H9 (cell line): ENCODE data around the gene DSP. TPM values are rescaled to one million over a fixed set of nuclear protein-coding genes. Genes with fewer than 3 reads are reported as not detected.

Experiments used
- DNase-seq: peaks from one replicate; pipeline ENCODE4 v3.0.0-alpha.2; 2017
- H2AFZ ChIP-seq: one replicate; pipeline ENCODE4 v1.6.1; 2013; ENCODE audit warnings: mild to moderate bottlenecking, low read length, control low read depth, moderate library complexity
- H2AK5ac ChIP-seq: 2 replicates; pipeline ENCODE4 v1.6.1; 2013; ENCODE audit warnings: low read length, control low read depth, mixed read lengths; ENCODE audit not compliant: insufficient read length
- H2BK120ac ChIP-seq: one replicate; pipeline ENCODE4 v1.6.1; 2013; ENCODE audit warnings: low read depth, mild to moderate bottlenecking, low read length, control low read depth, inconsistent platforms; ENCODE audit not compliant: poor library complexity, severe bottlenecking
- H2BK12ac ChIP-seq: 2 replicates; pipeline ENCODE4 v1.6.1; 2013; ENCODE audit warnings: low read length, control low read depth, mixed read lengths, low read depth; ENCODE audit not compliant: insufficient read length
- H2BK15ac ChIP-seq: 2 replicates; pipeline ENCODE4 v1.6.1; 2013; ENCODE audit warnings: low read depth, low read length, control low read depth
- H2BK20ac ChIP-seq: one replicate; pipeline ENCODE4 v1.6.1; 2013; ENCODE audit warnings: low read depth, mild to moderate bottlenecking, low read length, control low read depth, inconsistent platforms; ENCODE audit not compliant: poor library complexity, severe bottlenecking
- H2BK5ac ChIP-seq: 2 replicates; pipeline ENCODE4 v1.6.1; 2013; ENCODE audit warnings: low read length, control low read depth, mixed read lengths; ENCODE audit not compliant: insufficient read length
- H3K14ac ChIP-seq: 2 replicates; pipeline ENCODE4 v1.6.1; 2013; ENCODE audit warnings: low read length, control low read depth; ENCODE audit not compliant: insufficient read depth
- H3K18ac ChIP-seq: 2 replicates; pipeline ENCODE4 v1.6.1; 2013; ENCODE audit warnings: low read depth, mild to moderate bottlenecking, mixed read lengths, low read length, control low read depth; ENCODE audit not compliant: insufficient read length
- H3K23ac ChIP-seq: 2 replicates; pipeline ENCODE4 v1.6.1; 2013; ENCODE audit warnings: low read length, control low read depth, mixed read lengths, low read depth; ENCODE audit not compliant: insufficient read length
- H3K23me2 ChIP-seq: 2 replicates; pipeline ENCODE4 v1.6.1; 2013; ENCODE audit warnings: low read depth, mild to moderate bottlenecking, mixed read lengths, low read length, control low read depth; ENCODE audit not compliant: insufficient read length, poor library complexity, severe bottlenecking
- H3K27ac ChIP-seq: 2 replicates; pipeline ENCODE4 v1.5.1; 2013; ENCODE audit warnings: low read length, control low read depth, mixed read lengths, low read depth; ENCODE audit not compliant: insufficient read length
- H3K27me3 ChIP-seq: 2 replicates; pipeline ENCODE4 v1.6.1; 2013; ENCODE audit warnings: low read length, control low read depth, inconsistent platforms; ENCODE audit not compliant: insufficient read depth
- H3K4ac ChIP-seq: 2 replicates; pipeline ENCODE4 v1.6.1; 2013; ENCODE audit warnings: low read depth, mild to moderate bottlenecking, control low read depth, inconsistent platforms, low read length, moderate library complexity
- H3K4me1 ChIP-seq: 2 replicates; pipeline ENCODE4 v1.6.1; 2013; ENCODE audit warnings: low read length, control low read depth, inconsistent platforms; ENCODE audit not compliant: insufficient read depth
- H3K4me2 ChIP-seq: 2 replicates; pipeline ENCODE4 v1.6.1; 2013; ENCODE audit warnings: low read length, control low read depth, mixed read lengths; ENCODE audit not compliant: insufficient read length, insufficient read depth
- H3K56ac ChIP-seq: 2 replicates; pipeline ENCODE4 v1.6.1; 2013; ENCODE audit warnings: low read depth, mild to moderate bottlenecking, mixed read lengths, low read length, control low read depth; ENCODE audit not compliant: insufficient read length
- H3K79me1 ChIP-seq: 2 replicates; pipeline ENCODE4 v1.6.1; 2013; ENCODE audit warnings: low read depth, mild to moderate bottlenecking, moderate library complexity, low read length, control low read depth, inconsistent platforms; ENCODE audit not compliant: insufficient read depth, poor library complexity, severe bottlenecking
- H3K79me2 ChIP-seq: 2 replicates; pipeline ENCODE4 v1.6.1; 2013; ENCODE audit warnings: low read length, control low read depth, inconsistent platforms; ENCODE audit not compliant: insufficient read depth
- H3K9ac ChIP-seq: 2 replicates; pipeline ENCODE4 v1.6.1; 2013; ENCODE audit warnings: low read length, control low read depth, mixed read lengths; ENCODE audit not compliant: insufficient read length; ENCODE audit errors: extremely low read depth
- H3K9me3 ChIP-seq: one replicate; pipeline ENCODE4 v1.6.1; 2013; ENCODE audit warnings: low read depth, low read length, inconsistent platforms; ENCODE audit not compliant: control insufficient read depth
- H3T11ph ChIP-seq: one replicate; pipeline ENCODE4 v1.6.1; 2013; ENCODE audit warnings: mild to moderate bottlenecking, low read length, control low read depth, inconsistent platforms
- H4K20me1 ChIP-seq: one replicate; pipeline ENCODE4 v1.6.1; 2013; ENCODE audit not compliant: control insufficient read depth, insufficient read length, insufficient read depth
- H4K5ac ChIP-seq: 2 replicates; pipeline ENCODE4 v1.6.1; 2013; ENCODE audit warnings: low read depth, mild to moderate bottlenecking, mixed read lengths, low read length, control low read depth; ENCODE audit not compliant: insufficient read length
- H4K8ac ChIP-seq: replicated peaks from 2 replicates; pipeline ENCODE4 v1.6.1; 2013; ENCODE audit warnings: low read length, control low read depth, mixed read lengths, low read depth; ENCODE audit not compliant: insufficient read length
- H4K91ac ChIP-seq: 2 replicates; pipeline ENCODE4 v1.6.1; 2013; ENCODE audit warnings: low read depth, mild to moderate bottlenecking, moderate library complexity, mixed read lengths, low read length, control low read depth; ENCODE audit not compliant: insufficient read length
- H3K27ac Mint-ChIP-seq, 3 experiments: 2 replicates in 2 of 3; 3 replicates in 1 of 3; pipeline ENCODE4 v1.8.0; 2020 to 2021; ENCODE audit warnings: mixed read lengths in 3 of 3, mild to moderate bottlenecking in 1 of 3, moderate library complexity in 1 of 3
- H3K27me3 Mint-ChIP-seq: 2 replicates; pipeline ENCODE4 v1.8.0; 2021; ENCODE audit warnings: low read depth, mild to moderate bottlenecking, moderate library complexity, mixed read lengths
- H3K36me3 Mint-ChIP-seq, 3 experiments: 2 replicates in 2 of 3; 3 replicates in 1 of 3; pipeline ENCODE4 v1.8.0; 2020 to 2021; ENCODE audit warnings: low read depth in 3 of 3, mixed read lengths in 3 of 3; ENCODE audit not compliant: insufficient read depth in 1 of 3
- H3K4me1 Mint-ChIP-seq, 2 experiments: 2 replicates each; pipeline ENCODE4 v1.8.0; 2020; ENCODE audit warnings: mixed read lengths in 2 of 2
- H3K4me3 Mint-ChIP-seq, 2 experiments: 2 replicates in 1 of 2; 3 replicates in 1 of 2; pipeline ENCODE4 v1.8.0; 2020 to 2021; ENCODE audit warnings: mild to moderate bottlenecking in 2 of 2, mixed read lengths in 2 of 2, moderate library complexity in 1 of 2
- H3K9me3 Mint-ChIP-seq, 2 experiments: 2 replicates in 1 of 2; 3 replicates in 1 of 2; pipeline ENCODE4 v1.8.0; 2020; ENCODE audit warnings: mild to moderate bottlenecking in 2 of 2, mixed read lengths in 2 of 2, moderate library complexity in 1 of 2
- WGBS: extraction: QIAGEN DNeasy Blood & Tissue Kit; methylation state at CpG from one replicate; pipeline ENCODE4 v1.1.7; 2013; ENCODE audit warnings: missing lambda C conversion rate, low lambda C conversion rate, mixed read lengths; ENCODE audit not compliant: insufficient read length; ENCODE audit errors: extremely low coverage; 5-methylcytosine and 5-hydroxymethylcytosine counted together
- total RNA-seq: library from RNA; stranded (reverse); gene quantifications from 2 replicates; pipeline ENCODE4 v1.2.1, GENCODE V29; 2021
- TF ChIP-seq, protein P1 (sequence below): fragments of 200-600 bp; sonication (generic); conservative IDR thresholded peaks from 3 replicates; pipeline ENCODE4 v1.8.0; 2021; ENCODE audit warnings: antibody characterized with exemption, mild to moderate bottlenecking

Gene DSP
- total RNA-seq, 1 experiment from 2014 or later, result 48.9 TPM

DNA sequence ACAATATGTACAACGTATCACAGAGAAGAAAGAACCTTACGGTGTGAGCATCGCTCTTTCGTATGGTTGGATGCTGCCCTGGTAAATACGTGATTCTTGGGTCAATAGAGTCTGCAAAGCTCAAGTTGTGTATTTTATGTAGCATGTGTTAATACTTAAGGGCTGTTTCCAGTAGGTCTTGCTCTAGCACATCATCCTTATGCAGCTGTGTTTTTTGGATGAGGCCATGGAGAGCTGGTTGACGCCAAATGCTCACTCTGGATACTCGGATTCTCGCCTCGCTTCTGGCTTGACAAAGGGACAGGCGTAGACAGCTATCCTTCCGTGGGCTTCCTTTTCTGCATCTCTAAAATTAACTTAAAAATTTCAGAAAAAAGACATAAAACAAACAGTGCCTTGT lies 87.4 kb downstream of the DSP start:
- no peak overlapping the region for H2AK5ac ChIP-seq
- H3K23ac ChIP-seq, result no peak overlapping the region
- H4K8ac ChIP-seq, result no peak overlapping the region
- no peak overlapping the region for H3K4me3 Mint-ChIP-seq
- peaks cover 17% of the 10 kb centered on the region in 2 experiments for H3K4me1 Mint-ChIP-seq
- no peaks in the 10 kb centered on the region for H3K9me3 Mint-ChIP-seq
- H2AFZ ChIP-seq, result no peak overlapping the region
- no peak overlapping the region for H3K27ac ChIP-seq
- H3K27me3 ChIP-seq, result no peaks in the 10 kb centered on the region
- H2BK20ac ChIP-seq, result no peak overlapping the region
- WGBS, result no CpG with 5 or more reads among the region's 11 CpGs
- H3K9ac ChIP-seq, result no peak overlapping the region
- H3K9me3 ChIP-seq, result no peaks in the 10 kb centered on the region
- H3K36me3 Mint-ChIP-seq, result no peaks in the 10 kb centered on the region
- no peaks in the 10 kb centered on the region for H3K79me1 ChIP-seq
- H3T11ph ChIP-seq, result no peak overlapping the region
- H3K4me1 ChIP-seq, result no peaks in the 10 kb centered on the region; the same call in 1 of the 2 replicates
- no peak overlapping the region for H2BK5ac ChIP-seq
- no peak overlapping the region for H3K18ac ChIP-seq
- DNase-seq, result no peak
- H3K27me3 Mint-ChIP-seq, result peaks cover 6% of the 10 kb centered on the region
- no peak overlapping the region for H2BK120ac ChIP-seq
- no peaks in the 10 kb centered on the region for H4K20me1 ChIP-seq
- H3K4ac ChIP-seq, result no peak overlapping the region
- no peak overlapping the region for H2BK12ac ChIP-seq
- no peak overlapping the region for H3K56ac ChIP-seq
- no peak overlapping the region for H2BK15ac ChIP-seq
- no peaks in the 10 kb centered on the region for H3K23me2 ChIP-seq
- H3K27ac Mint-ChIP-seq, result no peak overlapping the region
- H3K4me2 ChIP-seq, result no peak overlapping the region
- no peak overlapping the region for H4K91ac ChIP-seq
- H3K14ac ChIP-seq, result no peak overlapping the region
- H4K5ac ChIP-seq, result no peak overlapping the region
- no peaks in the 10 kb centered on the region for H3K79me2 ChIP-seq
- TF ChIP-seq, protein P1, sequence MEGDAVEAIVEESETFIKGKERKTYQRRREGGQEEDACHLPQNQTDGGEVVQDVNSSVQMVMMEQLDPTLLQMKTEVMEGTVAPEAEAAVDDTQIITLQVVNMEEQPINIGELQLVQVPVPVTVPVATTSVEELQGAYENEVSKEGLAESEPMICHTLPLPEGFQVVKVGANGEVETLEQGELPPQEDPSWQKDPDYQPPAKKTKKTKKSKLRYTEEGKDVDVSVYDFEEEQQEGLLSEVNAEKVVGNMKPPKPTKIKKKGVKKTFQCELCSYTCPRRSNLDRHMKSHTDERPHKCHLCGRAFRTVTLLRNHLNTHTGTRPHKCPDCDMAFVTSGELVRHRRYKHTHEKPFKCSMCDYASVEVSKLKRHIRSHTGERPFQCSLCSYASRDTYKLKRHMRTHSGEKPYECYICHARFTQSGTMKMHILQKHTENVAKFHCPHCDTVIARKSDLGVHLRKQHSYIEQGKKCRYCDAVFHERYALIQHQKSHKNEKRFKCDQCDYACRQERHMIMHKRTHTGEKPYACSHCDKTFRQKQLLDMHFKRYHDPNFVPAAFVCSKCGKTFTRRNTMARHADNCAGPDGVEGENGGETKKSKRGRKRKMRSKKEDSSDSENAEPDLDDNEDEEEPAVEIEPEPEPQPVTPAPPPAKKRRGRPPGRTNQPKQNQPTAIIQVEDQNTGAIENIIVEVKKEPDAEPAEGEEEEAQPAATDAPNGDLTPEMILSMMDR, result no peak
